HCT116 (cell line): Measurements from ENCODE around the gene TTC23L. TPM values are rescaled to one million over a fixed set of nuclear protein-coding genes. Genes with fewer than 3 reads are reported as not detected.

Experiments used
- ATAC-seq: fragments of 200-7000 bp; cut with Tn5 transposase; 2 replicates; pipeline ENCODE4 v1.9.1; 2020; ENCODE audit warnings: mild to moderate bottlenecking, moderate library complexity
- Bru-seq: library from RNA; stranded (reverse); fragments of 400-500 nt; gene quantifications from one replicate; lab custom pipeline; 2021; lab: Mats Ljungman, UMichigan
- BruChase-seq, 2 experiments: library from RNA; stranded (reverse); fragments of 400-500 nt; gene quantifications; one replicate each; lab custom pipeline; 2021; lab: Mats Ljungman, UMichigan
- BruUV-seq: library from RNA; stranded (reverse); fragments of 400-500 nt; replicated peaks from 2 replicates; lab custom pipeline; 2021; lab: Mats Ljungman, UMichigan
- CTCF ChIA-PET: fragments of 300-600 bp; sonication (Branson Sonifier 250); formaldehyde crosslinking; loops from one replicate; lab custom pipeline; 2021; ENCODE audit warnings: antibody characterized with exemption; lab: Charles Lee
- POLR2A ChIA-PET: fragments of 300-600, 350-600 bp; sonication (Branson Sonifier 250); formaldehyde crosslinking; loops from one replicate; lab custom pipeline; 2021; ENCODE audit warnings: antibody characterized with exemption; lab: Charles Lee
- RAD21 ChIA-PET, 2 experiments: fragments of 300-600 bp; sonication (Branson Sonifier 250); formaldehyde crosslinking; loops; one replicate each; lab custom pipeline; 2023; ENCODE audit warnings: low total read pairs in 2 of 2; ENCODE audit not compliant: uncharacterized antibody in 2 of 2, unreplicated experiment in 2 of 2, low non-redundant PET in 1 of 2; lab: Charles Lee
- DNase-seq: peaks from one replicate; pipeline ENCODE4 v3.0.0-alpha.2; 2010; ENCODE audit warnings: low read depth, low spot score
- H2AFZ ChIP-seq: fragments of 200-600 bp; shearing (Covaris generic), sonication (generic); 2 replicates; pipeline ENCODE4 v1.6.1; 2017; ENCODE audit warnings: low read depth, mixed run types, mixed read lengths, antibody characterized with exemption, low read length; ENCODE audit not compliant: poor library complexity, severe bottlenecking
- H3K27ac ChIP-seq: 2 replicates; pipeline ENCODE4 v1.5.1; 2012; ENCODE audit warnings: low read depth, low read length
- H3K27me3 ChIP-seq: fragments of 200-600 bp; sonication (generic); 2 replicates; pipeline ENCODE4 v1.6.1; 2016; ENCODE audit warnings: mixed run types, low read length, mixed read lengths; ENCODE audit not compliant: insufficient read depth
- H3K36me3 ChIP-seq, 2 experiments: fragments of 200-500 bp in 1 of 2; fragments of 200-600 bp in 1 of 2; sonication (Bioruptor generic) in 1 of 2; sonication (generic) in 1 of 2; 2 replicates each; pipeline versions ENCODE4 v1.5.1 to v1.6.1; 2014 to 2016; ENCODE audit warnings: low read length in 2 of 2, inconsistent platforms in 1 of 2, mixed read lengths in 1 of 2, mixed run types in 1 of 2; ENCODE audit not compliant: insufficient read depth in 2 of 2, control insufficient read depth in 1 of 2
- H3K4me1 ChIP-seq, 2 experiments: fragments of 200-600 bp in 1 of 2; sonication (generic) in 1 of 2; 2 replicates each; pipeline versions ENCODE4 v1.5.1 to v1.6.1; 2012 to 2017; ENCODE audit warnings: low read length in 2 of 2, inconsistent platforms in 1 of 2, mild to moderate bottlenecking in 1 of 2, mixed read lengths in 1 of 2, mixed run types in 1 of 2, moderate library complexity in 1 of 2; ENCODE audit not compliant: insufficient read depth in 2 of 2, control insufficient read depth in 1 of 2
- H3K4me2 ChIP-seq: fragments of 200-600 bp; sonication (generic); 2 replicates; pipeline ENCODE4 v1.6.1; 2017; ENCODE audit warnings: mixed run types, low read length, mixed read lengths
- H3K4me3 ChIP-seq, 2 experiments: fragments of 200-600 bp in 1 of 2; sonication (generic) in 1 of 2; replicated peaks in 1 of 2; 2 replicates each; pipeline ENCODE4 v1.5.1; 2011 to 2016; ENCODE audit warnings: low read length in 2 of 2, control low read depth in 1 of 2, low read depth in 1 of 2, mild to moderate bottlenecking in 1 of 2, mixed read lengths in 1 of 2, mixed run types in 1 of 2
- H3K79me2 ChIP-seq: fragments of 200-600 bp; sonication (generic); 2 replicates; pipeline ENCODE4 v1.6.1; 2017; ENCODE audit warnings: mild to moderate bottlenecking, mixed run types, low read length, moderate library complexity, mixed read lengths; ENCODE audit not compliant: insufficient read depth
- H3K9ac ChIP-seq: fragments of 200-600 bp; sonication (generic); 2 replicates; pipeline ENCODE4 v1.6.1; 2016; ENCODE audit warnings: low read length, mixed read lengths
- H3K9me2 ChIP-seq: fragments of 200-600 bp; sonication (generic), shearing (Covaris generic); 2 replicates; pipeline ENCODE4 v1.6.1; 2017; ENCODE audit warnings: mixed run types, mild to moderate bottlenecking, moderate library complexity; ENCODE audit not compliant: insufficient read depth
- H3K9me3 ChIP-seq, 2 experiments: fragments of 200-500 bp in 1 of 2; fragments of 200-600 bp in 1 of 2; sonication (Bioruptor generic) in 1 of 2; sonication (generic) in 1 of 2; 2 replicates each; pipeline ENCODE4 v1.6.1; 2014 to 2017; ENCODE audit warnings: low read length in 2 of 2, mixed read lengths in 2 of 2, inconsistent platforms in 1 of 2, low read depth in 1 of 2, mild to moderate bottlenecking in 1 of 2, mixed run types in 1 of 2, moderate library complexity in 1 of 2; ENCODE audit not compliant: control insufficient read depth in 1 of 2, insufficient read depth in 1 of 2
- H4K20me1 ChIP-seq: fragments of 200-600 bp; sonication (generic), shearing (Covaris generic); 2 replicates; pipeline ENCODE4 v1.6.1; 2017; ENCODE audit warnings: mixed run types, mild to moderate bottlenecking, moderate library complexity; ENCODE audit not compliant: insufficient read depth
- CEBPB ChIP-seq: IDR thresholded peaks from 2 replicates; pipeline ENCODE4 v1.6.1; 2012; ENCODE audit warnings: low read depth
- EGR1 ChIP-seq: IDR thresholded peaks from 2 replicates; pipeline ENCODE4 v1.6.1; 2012; ENCODE audit warnings: low read depth
- ELF1 ChIP-seq: IDR thresholded peaks from 2 replicates; pipeline ENCODE4 v1.6.1; 2012; ENCODE audit warnings: low read depth, borderline replicate concordance
- EZH2 ChIP-seq: fragments of 200-600 bp; sonication (generic); IDR thresholded peaks from 2 replicates; pipeline ENCODE4 v1.6.1; 2017; ENCODE audit warnings: antibody characterized with exemption, mixed run types
- POLR2A ChIP-seq: IDR thresholded peaks from 2 replicates; pipeline ENCODE4 v1.7.0; 2011; ENCODE audit warnings: borderline replicate concordance; ENCODE audit not compliant: insufficient read depth, insufficient read length; ENCODE audit errors: extremely low read depth
- POLR2AphosphoS5 ChIP-seq: IDR thresholded peaks from 2 replicates; pipeline ENCODE4 v1.6.1; 2011; ENCODE audit warnings: mild to moderate bottlenecking, low read depth, low read length, moderate library complexity
- RAD21 ChIP-seq: IDR thresholded peaks from 2 replicates; pipeline ENCODE4 v1.6.1; 2012; ENCODE audit warnings: low read depth, mild to moderate bottlenecking
- REST ChIP-seq: IDR thresholded peaks from 2 replicates; pipeline ENCODE4 v1.6.1; 2012; ENCODE audit warnings: low read depth
- SIN3A ChIP-seq: IDR thresholded peaks from 2 replicates; pipeline ENCODE4 v1.6.1; 2012; ENCODE audit warnings: low read depth
- SP1 ChIP-seq: IDR thresholded peaks from 2 replicates; pipeline ENCODE4 v1.6.1; 2012; ENCODE audit warnings: low read depth
- TCF7L2 ChIP-seq: IDR thresholded peaks from 2 replicates; pipeline ENCODE4 v1.7.0; 2011; ENCODE audit warnings: borderline replicate concordance, inconsistent platforms; ENCODE audit not compliant: insufficient read depth, insufficient read length; ENCODE audit errors: extremely low read depth
- YY1 ChIP-seq: IDR thresholded peaks from 2 replicates; pipeline ENCODE4 v1.6.1; 2011; ENCODE audit warnings: low read length, low read depth, moderate library complexity, mild to moderate bottlenecking; ENCODE audit not compliant: insufficient replicate concordance; ENCODE audit errors: extremely low read depth
- ZNF274 ChIP-seq: fragments of 200-500 bp; sonication (Bioruptor generic); IDR thresholded peaks from 2 replicates; pipeline ENCODE4 v1.6.1; 2014; ENCODE audit warnings: mild to moderate bottlenecking, low read depth, low read length, inconsistent platforms
- intact Hi-C: fragments of 100-400 bp; cut with micrococcal nuclease; formaldehyde crosslinking; loops from 2 replicates; pipeline ENCODE4 v1.10.0; 2022
- long read RNA-seq: library from polyadenylated mRNA; unstranded; transcript quantifications from one replicate; pipeline ENCODE4 v2.0.0, GENCODE V29; 2021; ENCODE audit not compliant: unreplicated experiment
- polyA plus RNA-seq: library from polyadenylated mRNA; unstranded; fragments of >200 nt; gene quantifications from 2 replicates; pipeline ENCODE4 v1.2.1, GENCODE V29; 2012; ENCODE audit warnings: missing spikeins
- total RNA-seq: library from RNA; stranded (reverse); gene quantifications from one replicate; pipeline ENCODE4 v1.2.1, GENCODE V29; 2021; ENCODE audit not compliant: unreplicated experiment
- TF ChIP-seq, protein P1 (sequence below): IDR thresholded peaks from 2 replicates; pipeline ENCODE4 v1.6.1; 2012
- TF ChIP-seq, protein P2 (sequence below): IDR thresholded peaks from 2 replicates; pipeline ENCODE4 v1.6.1; 2011; ENCODE audit warnings: mild to moderate bottlenecking, low read length, moderate library complexity; ENCODE audit not compliant: insufficient replicate concordance; ENCODE audit errors: extremely low read depth

The TTC23L gene, protein sequence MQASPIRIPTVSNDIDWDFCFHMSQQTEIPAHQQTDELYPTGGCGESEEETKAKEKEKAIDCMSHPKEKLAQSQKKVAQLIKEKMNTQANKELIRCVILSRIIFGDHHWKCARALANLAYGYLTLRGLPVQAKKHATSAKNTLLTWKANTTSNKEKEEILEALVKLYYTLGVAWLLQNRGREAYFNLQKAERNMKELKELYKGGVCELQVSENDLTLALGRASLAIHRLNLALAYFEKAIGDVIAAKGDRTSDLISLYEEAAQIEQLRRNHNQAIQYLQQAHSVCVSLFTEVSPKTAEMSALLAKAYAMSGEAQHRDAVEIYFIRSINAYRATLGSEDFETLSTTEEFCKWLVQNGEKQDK
- total RNA-seq: 1.0 TPM
- polyA plus RNA-seq: 0.21 and 0.22 TPM in 2 replicates
- Bru-seq, nascent RNA: percentile 31 among the genes with signal in this experiment
- BruChase-seq, experiment 1, labeled RNA remaining after a 6-hour chase: percentile 26 among the genes with signal in this experiment
- BruChase-seq, experiment 2, labeled RNA remaining after a 2-hour chase: percentile 32 among the genes with signal in this experiment
- long read RNA-seq, partial matches to known transcripts: 0 of 1 reads
- long read RNA-seq, other reads (novel, unspliced or antisense): 1 of 1 reads

- Histone ChIP-seq H3K9me3 (no peaks in the 10 kb centered on the region), H3K4me3 (peak within 1 kb of the TSS; percentile 55 to 62), H4K20me1 (no peaks in the 10 kb centered on the region), H3K27me3 (no peaks in the 10 kb centered on the region), H3K27ac (peak within 1 kb of the TSS; percentile 58), H3K9ac (peak within 1 kb of the TSS; percentile 61), H3K9me2 (no peaks in the 10 kb centered on the region), H3K4me2 (peak within 1 kb of the TSS; percentile 90), H3K4me1 (peaks cover 4 to 15% of the 10 kb centered on the region in 2 experiments; a peak in 3 of 4 replicates), H2AFZ (peak within 1 kb of the TSS; percentile 79), H3K79me2 (no peaks in the 10 kb centered on the region), H3K36me3 (no peaks in the 10 kb centered on the region)
- ChIA-PET RAD21 (no interaction called here), CTCF (no interaction called here), POLR2A (interaction anchor here (0.8 to 0.9 kb wide), 2 partner anchors 15 to 76 kb away, joined by 3 read pairs; partner anchors contain the start of genes BRIX1 and RAD1)
- ATAC-seq (peak; percentile 96), DNase-seq (peak; percentile 60)
- TF ChIP-seq ELF1 (peak; percentile 47; the same call in 1 of the 2 replicates), POLR2AphosphoS5 (peak; percentile 86), POLR2A (peak; percentile 92), RAD21 (no peak), ZNF274 (no peak), TCF7L2 (no peak), REST (no peak), YY1 (no peak), EGR1 (no peak), EZH2 (no peak), SIN3A (no peak), CEBPB (no peak), SP1 (no peak)
- TF ChIP-seq, protein P1, sequence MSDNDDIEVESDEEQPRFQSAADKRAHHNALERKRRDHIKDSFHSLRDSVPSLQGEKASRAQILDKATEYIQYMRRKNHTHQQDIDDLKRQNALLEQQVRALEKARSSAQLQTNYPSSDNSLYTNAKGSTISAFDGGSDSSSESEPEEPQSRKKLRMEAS: no peak; the same call in none of the 2 replicates
- TF ChIP-seq, protein P2, sequence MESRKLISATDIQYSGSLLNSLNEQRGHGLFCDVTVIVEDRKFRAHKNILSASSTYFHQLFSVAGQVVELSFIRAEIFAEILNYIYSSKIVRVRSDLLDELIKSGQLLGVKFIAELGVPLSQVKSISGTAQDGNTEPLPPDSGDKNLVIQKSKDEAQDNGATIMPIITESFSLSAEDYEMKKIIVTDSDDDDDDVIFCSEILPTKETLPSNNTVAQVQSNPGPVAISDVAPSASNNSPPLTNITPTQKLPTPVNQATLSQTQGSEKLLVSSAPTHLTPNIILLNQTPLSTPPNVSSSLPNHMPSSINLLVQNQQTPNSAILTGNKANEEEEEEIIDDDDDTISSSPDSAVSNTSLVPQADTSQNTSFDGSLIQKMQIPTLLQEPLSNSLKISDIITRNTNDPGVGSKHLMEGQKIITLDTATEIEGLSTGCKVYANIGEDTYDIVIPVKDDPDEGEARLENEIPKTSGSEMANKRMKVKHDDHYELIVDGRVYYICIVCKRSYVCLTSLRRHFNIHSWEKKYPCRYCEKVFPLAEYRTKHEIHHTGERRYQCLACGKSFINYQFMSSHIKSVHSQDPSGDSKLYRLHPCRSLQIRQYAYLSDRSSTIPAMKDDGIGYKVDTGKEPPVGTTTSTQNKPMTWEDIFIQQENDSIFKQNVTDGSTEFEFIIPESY: no peak
- intact Hi-C loops: no loop called here
- TSS peak; percentile 33 for BruUV-seq
These were observed at the start of gene TTC23L for GRCh38 chr5:34838785-34839714. TSS of gene TTC23L (plus strand) at chr5:34839164. CDS start at chr5:34840672, 1,508 bp downstream.
